Esophagus squamous epithelium (tissue), 5 donors: ENCODE data around the gene MISP3. TPM values are rescaled to one million over a fixed set of nuclear protein-coding genes. Genes with fewer than 3 reads are reported as not detected.
A peak's percentile ranks its signal among the peaks of the same experiment; 100 is the strongest.

ENCODE experiments used
- DNase-seq: peaks from one replicate; lab custom pipeline; 2025; lab: John Stamatoyannopoulos, UW
- H3K27ac ChIP-seq, 4 donors: fragments of 200-600 bp; sonication (generic); one replicate each; pipeline ENCODE4 v1.5.1; 2016 to 2019; ENCODE audit warnings: mild to moderate bottlenecking in 1 of 4
- H3K27me3 ChIP-seq, 4 donors: fragments of 200-600 bp; sonication (generic); 1 replicate in 3 of 4; 2 replicates in 1 of 4; pipeline versions ENCODE4 v1.5.1 to v1.6.0; 2017 to 2021; ENCODE audit warnings: antibody characterized with exemption in 1 of 4
- H3K36me3 ChIP-seq, 3 donors: fragments of 200-600 bp; sonication (generic); one replicate each; pipeline ENCODE4 v1.5.1; 2016 to 2019
- H3K4me1 ChIP-seq, 3 donors: fragments of 200-600 bp; sonication (generic); one replicate each; pipeline ENCODE4 v1.5.1; 2017 to 2019
- H3K4me3 ChIP-seq, 4 donors: fragments of 200-600 bp; sonication (generic); 1 replicate in 3 of 4; 2 replicates in 1 of 4; pipeline ENCODE4 v1.5.1; 2016 to 2019; ENCODE audit warnings: mild to moderate bottlenecking in 2 of 4, moderate library complexity in 1 of 4
- H3K9me3 ChIP-seq, 3 donors: fragments of 200-600 bp; sonication (generic); one replicate each; pipeline ENCODE4 v1.5.1; 2016 to 2019
- POLR2A ChIP-seq, 4 donors: fragments of 450-650 bp; IDR thresholded peaks; one replicate each; pipeline ENCODE4 v1.6.1; 2017; ENCODE audit warnings: antibody characterized with exemption in 4 of 4, mild to moderate bottlenecking in 4 of 4, moderate library complexity in 3 of 4
- WGBS, 2 donors: methylation state at CpG; one replicate each; pipeline ENCODE4 v1.1.5; 2018; 5-methylcytosine and 5-hydroxymethylcytosine counted together
- intact Hi-C: fragments of 100-400 bp; cut with DNase I; formaldehyde crosslinking; loops from one replicate; pipeline ENCODE4 v1.15.0; 2022
- total RNA-seq, 4 donors: library from RNA; depleted of rRNA; stranded (reverse); fragments of >200 nt; gene quantifications; one replicate each; pipeline ENCODE4 v1.1.0, GENCODE V29; 2016
- TF ChIP-seq, protein P1 (sequence below), 6 experiments: fragments of 450-650 bp in 4 of 6; fragments of 200-600 bp in 2 of 6; sonication (generic) in 2 of 6; IDR thresholded peaks; one replicate each; pipeline ENCODE4 v1.5.1; 2016 to 2019; ENCODE audit warnings: antibody characterized with exemption in 6 of 6, mild to moderate bottlenecking in 4 of 6, moderate library complexity in 4 of 6
- donor health status: DM: yes; HTN: yes; CAD: no.

The MISP3 gene
- total RNA-seq, 4 donors from 2014 or later: 2.0 to 8.9 (median 4.0) TPM

- intact Hi-C loops: no loop called here
- no peaks in the 10 kb centered on the region for H3K27me3 ChIP-seq
- peak overlapping the region; percentile 72 to 81 (median 76) for H3K4me3 ChIP-seq
- 34 to 42% methylated on average over 6 to 10 of the region's 24 CpGs for WGBS, 2 donors
- no peaks in the 10 kb centered on the region for H3K9me3 ChIP-seq
- peaks cover 16 to 31% (median 19%) of the 10 kb centered on the region in 3 donors for H3K4me1 ChIP-seq
- H3K36me3 ChIP-seq: peaks cover 0 to 7% (median 0%) of the 10 kb centered on the region in 3 donors
- TF ChIP-seq POLR2A (IDR thresholded peaks at IDR 0.05): no peak
- TF ChIP-seq, protein P1, sequence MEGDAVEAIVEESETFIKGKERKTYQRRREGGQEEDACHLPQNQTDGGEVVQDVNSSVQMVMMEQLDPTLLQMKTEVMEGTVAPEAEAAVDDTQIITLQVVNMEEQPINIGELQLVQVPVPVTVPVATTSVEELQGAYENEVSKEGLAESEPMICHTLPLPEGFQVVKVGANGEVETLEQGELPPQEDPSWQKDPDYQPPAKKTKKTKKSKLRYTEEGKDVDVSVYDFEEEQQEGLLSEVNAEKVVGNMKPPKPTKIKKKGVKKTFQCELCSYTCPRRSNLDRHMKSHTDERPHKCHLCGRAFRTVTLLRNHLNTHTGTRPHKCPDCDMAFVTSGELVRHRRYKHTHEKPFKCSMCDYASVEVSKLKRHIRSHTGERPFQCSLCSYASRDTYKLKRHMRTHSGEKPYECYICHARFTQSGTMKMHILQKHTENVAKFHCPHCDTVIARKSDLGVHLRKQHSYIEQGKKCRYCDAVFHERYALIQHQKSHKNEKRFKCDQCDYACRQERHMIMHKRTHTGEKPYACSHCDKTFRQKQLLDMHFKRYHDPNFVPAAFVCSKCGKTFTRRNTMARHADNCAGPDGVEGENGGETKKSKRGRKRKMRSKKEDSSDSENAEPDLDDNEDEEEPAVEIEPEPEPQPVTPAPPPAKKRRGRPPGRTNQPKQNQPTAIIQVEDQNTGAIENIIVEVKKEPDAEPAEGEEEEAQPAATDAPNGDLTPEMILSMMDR (IDR thresholded peaks at IDR 0.05): no peak
- H3K27ac ChIP-seq: peak overlapping the region; percentile 91 to 97 (median 94)
- no peak for DNase-seq
Measured at GRCh38 chr19:14081797-14082674, 9.4 kb downstream of the MISP3 start.

DNA sequence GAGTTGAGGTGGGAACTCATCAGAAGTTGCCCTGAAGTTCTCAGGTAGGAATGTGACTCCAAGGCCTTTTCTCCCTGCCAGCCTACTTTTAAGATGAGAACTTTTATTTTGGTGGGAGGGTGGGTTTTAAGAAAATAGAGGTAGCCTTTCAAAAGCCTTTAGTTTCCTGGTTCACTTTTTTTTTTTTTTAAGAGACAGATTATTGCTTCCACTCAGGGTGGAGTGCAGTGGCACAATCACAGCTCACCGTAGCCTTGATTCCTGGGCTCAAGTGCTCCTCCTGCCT is 10.0 kb downstream of the MISP3 start:
- peaks cover 16 to 31% (median 19%) of the 10 kb centered on the region in 3 donors for H3K4me1 ChIP-seq
- peaks cover 0 to 12% (median 0%) of the 10 kb centered on the region in 3 donors for H3K36me3 ChIP-seq
- H3K27me3 ChIP-seq: no peaks in the 10 kb centered on the region
- intact Hi-C loops: no loop called here
- peak overlapping the region in 3 of 4 donors; percentile 93 to 97 (median 94) for H3K27ac ChIP-seq
- H3K4me3 ChIP-seq: peak overlapping the region in 3 of 4 donors; percentile 75 to 81 (median 76)
- TF ChIP-seq, protein P1 (IDR thresholded peaks at IDR 0.05): no peak
- TF ChIP-seq POLR2A (IDR thresholded peaks at IDR 0.05): no peak
- H3K9me3 ChIP-seq: no peaks in the 10 kb centered on the region
- WGBS, 2 donors: 33 to 36% methylated on average over 1 of the region's 1 CpG
- DNase-seq: no peak

GRCh38 chr19:14085309-14085995 is 12.9 kb downstream of the MISP3 start, which contains the start of gene C19orf67:
Gene C19orf67 (minus strand): TSS chr19:14085783. CDS start chr19:14085627, 156 bp downstream.
- Histone ChIP-seq H3K4me1 (peaks cover 15 to 35% (median 18%) of the 10 kb centered on the region in 3 donors), H3K4me3 (no peak within 1 kb of the TSS), H3K9me3 (no peaks in the 10 kb centered on the region), H3K27ac (no peak within 1 kb of the TSS), H3K36me3 (peaks cover 0 to 26% (median 5%) of the 10 kb centered on the region in 3 donors), H3K27me3 (no peaks in the 10 kb centered on the region)
- intact Hi-C loops: no loop called here
- 51 to 55% methylated on average over 3 to 4 of the region's 54 CpGs for WGBS, 2 donors
- no peak for DNase-seq
- TF ChIP-seq, protein P1 (IDR thresholded peaks at IDR 0.05): no peak
- no peak for TF ChIP-seq POLR2A (IDR thresholded peaks at IDR 0.05)

DNA sequence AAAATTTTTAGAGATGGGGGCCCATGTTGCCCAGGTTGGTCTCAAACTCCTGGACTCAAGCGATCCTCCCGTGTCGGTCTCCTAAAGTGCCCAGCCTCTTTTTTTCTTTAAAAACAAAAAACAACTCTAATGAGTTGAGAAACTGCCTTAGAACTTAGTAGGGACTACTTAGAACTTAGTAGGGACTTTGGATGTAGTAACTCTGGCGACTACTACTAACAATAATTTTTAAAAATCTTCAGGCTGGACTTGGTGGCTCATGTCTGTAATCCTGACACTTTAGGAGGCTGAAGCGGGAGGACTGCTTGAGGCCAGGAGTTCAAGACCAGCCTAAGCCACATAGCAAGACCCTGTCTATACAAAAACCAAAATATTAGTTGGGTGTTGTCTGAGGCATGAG is 13.5 kb downstream of the MISP3 start:
- WGBS, 2 donors: 90 to 98% methylated on average over 5 of the region's 5 CpGs
- peaks cover 0 to 26% (median 5%) of the 10 kb centered on the region in 3 donors for H3K36me3 ChIP-seq
- H3K4me3 ChIP-seq: no peak overlapping the region
- no peak for DNase-seq
- intact Hi-C loops: no loop called here
- H3K27me3 ChIP-seq: no peaks in the 10 kb centered on the region
- H3K27ac ChIP-seq: no peak overlapping the region
- H3K4me1 ChIP-seq: peaks cover 13 to 30% (median 14%) of the 10 kb centered on the region in 3 donors
- no peaks in the 10 kb centered on the region for H3K9me3 ChIP-seq
- no peak for TF ChIP-seq POLR2A (IDR thresholded peaks at IDR 0.05)
- TF ChIP-seq, protein P1 (IDR thresholded peaks at IDR 0.05): no peak
